Left colon (tissue), 2 donors: ENCODE data around the gene ENKUR. TPM values are rescaled to one million over a fixed set of nuclear protein-coding genes. Genes with fewer than 3 reads are reported as not detected.

Source experiments
- ATAC-seq: fragments of 200-7000 bp; cut with Tn5 transposase; one replicate; pipeline ENCODE4 v1.9.1; 2020; ENCODE audit warnings: mild to moderate bottlenecking, moderate library complexity
- DNase-seq, 2 donors: peaks; one replicate each; pipeline ENCODE4 v3.0.0-alpha.2; 2020
- intact Hi-C, 2 donors: fragments of 100-400 bp; cut with DNase I in 1 of 2; cut with micrococcal nuclease in 1 of 2; formaldehyde crosslinking; loops; one replicate each; pipeline versions ENCODE4 v1.11.2 to v1.14.0; 2022; cut with DNase I, micrococcal nuclease
- total RNA-seq, 2 donors: library from RNA; stranded (reverse); fragmentation: NEBNext Ultra II Directional; extraction: Animal tissue kit (Norgen Biotek cat#: 25700); gene quantifications; one replicate each; pipeline ENCODE4 v1.2.1, GENCODE V29; 2021
- donor health status: DM: no; HTN: no; CAD: no.
- donor health status: DM: yes; HTN: yes; CAD: no.

ENKUR gene
- total RNA-seq, 2 donors from 2014 or later = 0.39 to 1.3 TPM

DNA sequence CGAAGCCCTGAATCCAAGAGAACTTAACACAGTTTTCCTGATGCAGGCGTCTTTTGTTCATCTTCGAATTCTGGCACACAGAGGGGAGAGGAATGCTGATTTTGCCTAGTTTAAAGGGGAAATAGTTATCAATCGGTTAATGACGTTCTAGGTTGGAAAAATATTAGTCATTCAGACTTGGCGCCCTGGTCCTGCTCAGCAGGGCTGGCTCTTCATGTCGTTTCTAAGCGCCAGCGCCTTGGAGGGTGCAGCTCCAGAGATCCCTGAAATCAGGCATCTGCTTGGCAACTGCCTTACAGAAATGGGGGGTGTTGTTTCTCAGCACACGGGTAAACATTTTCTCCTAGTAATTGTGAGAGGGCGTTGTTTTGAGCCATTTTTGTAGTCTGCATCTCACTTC is 62.3 kb downstream of the ENKUR start:
- no peak for DNase-seq
- no peak for ATAC-seq
- intact Hi-C loops = loop anchor here in 1 of 2 donors (10.0 kb wide), 1 partner anchor 229 kb away; the partner anchor contains the start of gene ARHGAP21

DNA sequence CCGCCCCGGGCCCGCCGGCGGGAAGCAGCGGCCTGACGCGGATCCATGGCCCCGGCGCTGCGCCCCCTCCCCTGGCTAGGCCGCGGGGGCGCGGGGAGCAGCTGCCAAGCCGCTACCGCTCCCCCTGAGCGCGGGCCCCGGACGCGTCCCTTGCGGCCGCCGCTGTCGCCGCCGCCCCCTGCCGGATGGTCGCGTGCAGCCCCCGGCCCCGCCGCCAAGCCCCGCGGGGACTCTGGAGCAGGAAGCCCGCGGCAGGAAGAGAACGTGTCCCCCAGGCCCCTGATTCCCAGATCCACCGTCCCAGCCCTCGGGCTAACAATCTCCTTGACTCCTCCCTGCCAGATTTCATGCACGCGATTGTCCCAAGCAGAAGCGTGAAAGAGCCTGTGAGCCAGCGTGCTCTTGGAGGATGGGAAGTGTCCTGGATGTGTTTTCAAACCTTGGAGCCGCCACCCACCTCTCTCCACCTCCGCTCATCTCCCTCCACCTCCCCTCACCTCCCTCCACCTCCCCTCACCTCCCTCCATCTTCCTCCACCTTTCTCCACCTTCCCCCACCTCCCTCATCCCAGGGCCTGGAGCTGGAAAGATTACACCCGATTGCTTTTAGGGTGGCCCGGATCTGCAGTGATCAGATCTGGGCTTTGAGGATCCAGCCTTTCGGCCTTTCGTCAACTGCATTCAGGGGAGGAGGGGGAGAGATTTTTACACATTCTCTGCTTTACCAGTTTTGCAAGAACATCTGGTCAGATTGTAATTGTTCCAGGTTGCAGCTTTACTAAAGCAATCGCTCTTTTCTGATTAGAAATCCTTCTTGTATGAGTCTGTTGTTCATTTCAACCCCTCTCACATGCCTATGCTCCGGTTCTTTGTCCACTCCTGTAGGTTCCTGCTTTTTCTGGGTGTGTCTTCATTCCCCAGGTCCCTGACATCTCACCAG is 63.0 kb downstream of the ENKUR start:
- intact Hi-C loops = loop anchor here in 1 of 2 donors (10.0 kb wide), 1 partner anchor 228 kb away; the partner anchor contains the start of gene ARHGAP21
- DNase-seq = peak; percentile 44 to 59
- ATAC-seq = peak; percentile 64

- peak; percentile 46 to 69 for DNase-seq
- peak; percentile 77 for ATAC-seq
- intact Hi-C loops = loop anchor here in 1 of 2 donors (10.0 kb wide), 1 partner anchor 227 kb away; the partner anchor contains the start of gene ARHGAP21
These were observed 63.7 kb downstream of the ENKUR start, which contains the start of gene PRTFDC1 for GRCh38 chr10:24952143-24952706. Gene PRTFDC1 (minus strand): TSS chr10:24952606. CDS start chr10:24952575, 31 bp downstream.

DNA sequence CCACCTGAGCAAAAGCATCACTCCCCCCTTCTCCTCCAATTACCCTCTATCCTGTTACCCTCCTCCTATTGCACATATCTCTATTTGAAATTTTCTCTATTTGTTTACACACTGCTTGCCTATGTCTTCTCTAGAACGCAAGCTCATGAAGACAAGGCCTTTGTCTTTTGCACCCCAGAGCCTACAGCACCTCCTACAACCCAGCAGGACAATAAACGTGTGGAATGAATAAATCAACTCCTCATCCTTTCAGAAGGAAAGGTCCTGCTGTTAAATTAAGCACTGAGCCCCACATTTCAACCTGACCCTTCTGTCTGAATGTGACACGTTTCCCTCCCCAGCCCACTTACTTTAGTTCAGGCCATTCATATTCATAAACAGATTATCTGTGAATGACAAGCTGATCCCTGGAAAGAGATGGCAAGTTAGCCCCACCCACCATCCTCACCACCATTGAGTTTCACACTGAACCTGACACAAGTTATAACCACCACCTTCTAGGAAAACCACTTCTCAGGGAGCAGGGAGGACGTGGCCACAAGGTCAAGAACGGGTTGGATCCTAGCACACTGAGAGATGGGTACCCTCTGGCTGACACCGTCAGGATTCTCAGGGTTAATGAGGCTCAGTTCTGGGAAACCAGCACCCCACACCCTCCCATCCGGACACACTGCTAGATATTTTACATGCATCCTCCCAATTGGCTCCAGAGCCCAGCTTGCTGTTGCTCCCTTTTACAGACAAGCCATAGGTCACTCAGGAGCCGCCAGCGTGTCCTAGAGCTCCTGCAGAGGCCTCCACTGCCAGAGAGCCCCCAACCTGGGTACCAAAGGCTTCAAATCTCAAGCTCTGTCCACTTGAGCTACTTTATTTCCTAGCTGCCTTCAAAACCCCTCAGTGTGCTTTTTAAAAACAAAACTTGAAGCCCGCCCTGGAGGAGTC is 64.5 kb downstream of the ENKUR start:
- intact Hi-C loops = loop anchor here in 1 of 2 donors (10.0 kb wide), 1 partner anchor 227 kb away; the partner anchor contains the start of gene ARHGAP21
- peak; percentile 67 for ATAC-seq
- DNase-seq = peak; percentile 50 to 54

DNA sequence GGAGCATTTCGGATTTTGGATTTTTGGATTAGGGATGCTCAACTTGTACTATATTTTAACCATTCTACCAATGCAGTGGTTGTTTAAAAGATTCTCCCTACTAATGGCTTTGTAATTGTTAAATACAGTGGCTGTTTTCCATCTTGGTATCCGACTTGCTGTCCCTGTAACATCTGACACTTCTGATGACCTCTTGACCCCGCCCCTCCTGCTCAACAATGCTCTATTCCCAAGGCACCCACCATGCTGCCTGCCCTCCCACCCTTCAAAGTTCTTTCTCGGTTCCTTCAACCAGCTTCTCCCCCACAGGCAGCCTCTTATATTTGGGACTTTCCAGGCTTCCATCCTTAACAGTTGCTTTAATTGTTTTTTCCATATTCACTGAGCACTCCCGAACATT is 65.5 kb downstream of the ENKUR start:
- ATAC-seq (no peak), DNase-seq (no peak)
- intact Hi-C loops = loop anchor here in 1 of 2 donors (10.0 kb wide), 1 partner anchor 226 kb away; the partner anchor contains the start of gene ARHGAP21

GRCh38 chr10:24949616-24950015 is 66.3 kb downstream of the ENKUR start:
- intact Hi-C loops = loop anchor here in 1 of 2 donors (10.0 kb wide), 1 partner anchor 225 kb away; the partner anchor contains the start of gene ARHGAP21
- ATAC-seq (no peak), DNase-seq (no peak)

- intact Hi-C loops = no loop called here
- DNase-seq = no peak
- ATAC-seq = no peak
These were observed 68.5 kb downstream of the ENKUR start for GRCh38 chr10:24947304-24948097.

- DNase-seq (peak; percentile 45 to 76), ATAC-seq (peak; percentile 99)
- intact Hi-C loops = no loop called here
These were observed 71.3 kb downstream of the ENKUR start for GRCh38 chr10:24944512-24945255.

DNA sequence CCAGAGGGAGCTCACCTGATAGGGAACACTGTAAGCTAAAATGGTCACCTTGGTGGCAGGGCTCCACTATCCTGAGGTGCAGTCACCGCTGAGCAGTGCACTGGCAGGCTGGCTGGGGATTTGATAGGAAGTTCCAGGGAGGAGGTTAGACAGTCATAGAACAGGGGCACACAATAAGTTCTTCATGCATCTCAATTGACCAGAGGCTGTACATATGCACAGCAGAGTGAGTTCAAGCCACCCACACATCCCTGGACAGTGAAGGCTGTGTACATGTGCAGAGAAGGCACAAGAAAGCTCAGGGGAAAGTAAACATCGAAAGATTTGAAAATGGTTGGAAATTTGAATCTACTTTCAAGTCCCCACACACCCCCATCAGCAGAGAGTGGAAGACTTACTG is 77.4 kb downstream of the ENKUR start:
- DNase-seq = no peak
- intact Hi-C loops = no loop called here
- no peak for ATAC-seq

DNA sequence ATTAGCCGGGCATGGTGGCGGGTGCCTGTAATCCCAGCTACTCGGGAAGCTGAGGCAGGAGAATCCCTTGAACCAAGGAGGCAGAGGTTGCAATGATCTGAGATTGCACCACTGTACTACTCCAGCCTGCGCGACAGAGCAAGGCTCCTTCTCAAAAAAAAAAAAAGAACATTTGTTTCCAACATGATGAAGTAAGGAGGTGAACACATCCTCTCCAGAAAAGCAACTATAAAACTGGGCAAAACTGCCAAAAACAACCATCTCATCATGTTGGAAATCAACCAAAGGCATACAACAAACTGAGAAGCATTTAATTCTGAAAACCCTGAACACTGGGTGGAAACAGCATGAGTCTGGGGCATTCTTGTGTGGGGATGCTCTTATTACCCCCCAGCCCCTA is 77.9 kb downstream of the ENKUR start:
- no peak for ATAC-seq
- DNase-seq = no peak
- intact Hi-C loops = no loop called here

GRCh38 chr10:24935504-24936292 is 80.3 kb downstream of the ENKUR start:
- DNase-seq (no peak), ATAC-seq (peak; percentile 42)
- intact Hi-C loops = no loop called here

Other genes with a start within 250 kb of the ENKUR start
- 1 to 10 TPM; 6.2 to 6.6 TPM for gene PRTFDC1, start 63.6 kb downstream of the ENKUR start, total RNA-seq
- gene THNSL1, start 454 bp upstream of the ENKUR start, total RNA-seq = 1 to 10 TPM; 2.5 to 3.0 TPM
- under 1 TPM; 0.15 to 0.42 TPM for gene GPR158, start 158.8 kb upstream of the ENKUR start, total RNA-seq